ENCODE measurements around the gene DNAJC6.

Gene DNAJC6

DNA sequence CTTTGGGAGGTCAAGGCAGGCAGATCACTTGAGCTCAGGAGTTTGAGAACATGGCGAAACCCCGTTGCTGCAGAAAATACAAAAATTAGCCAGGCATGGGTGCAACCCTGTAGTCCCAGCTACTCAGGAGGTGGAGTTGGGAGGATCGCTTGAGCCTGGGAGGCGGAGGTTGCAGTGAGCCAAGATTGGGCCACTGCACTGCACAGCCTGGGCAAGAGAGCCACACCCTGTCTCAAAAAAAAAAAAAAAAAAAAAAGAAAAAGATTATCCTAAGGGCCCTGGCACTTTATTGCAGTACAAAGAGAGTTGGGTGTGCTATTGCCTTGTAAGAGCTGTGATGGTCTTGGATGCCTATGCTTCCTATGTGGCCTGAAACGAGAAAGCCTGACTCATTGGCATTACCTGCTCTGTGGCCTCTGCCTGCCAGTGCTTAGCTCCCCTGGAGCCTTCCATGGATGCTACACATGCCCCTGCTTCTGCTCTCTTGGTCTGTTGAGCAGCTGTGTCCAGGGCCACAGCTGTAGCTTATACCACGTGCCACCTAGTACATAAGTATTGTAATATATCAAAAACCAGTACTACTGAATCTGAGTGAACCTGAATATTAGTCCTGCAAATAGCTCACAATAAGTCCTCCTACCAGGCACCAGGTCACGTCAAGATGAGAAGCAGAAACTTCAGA is 45.8 kb downstream of the DNAJC6 start:
- no peak for TF ChIP-seq ZFX (IDR thresholded peaks at IDR 0.05; ENCODE audit: borderline replicate concordance)
- TF ChIP-seq, protein P1, sequence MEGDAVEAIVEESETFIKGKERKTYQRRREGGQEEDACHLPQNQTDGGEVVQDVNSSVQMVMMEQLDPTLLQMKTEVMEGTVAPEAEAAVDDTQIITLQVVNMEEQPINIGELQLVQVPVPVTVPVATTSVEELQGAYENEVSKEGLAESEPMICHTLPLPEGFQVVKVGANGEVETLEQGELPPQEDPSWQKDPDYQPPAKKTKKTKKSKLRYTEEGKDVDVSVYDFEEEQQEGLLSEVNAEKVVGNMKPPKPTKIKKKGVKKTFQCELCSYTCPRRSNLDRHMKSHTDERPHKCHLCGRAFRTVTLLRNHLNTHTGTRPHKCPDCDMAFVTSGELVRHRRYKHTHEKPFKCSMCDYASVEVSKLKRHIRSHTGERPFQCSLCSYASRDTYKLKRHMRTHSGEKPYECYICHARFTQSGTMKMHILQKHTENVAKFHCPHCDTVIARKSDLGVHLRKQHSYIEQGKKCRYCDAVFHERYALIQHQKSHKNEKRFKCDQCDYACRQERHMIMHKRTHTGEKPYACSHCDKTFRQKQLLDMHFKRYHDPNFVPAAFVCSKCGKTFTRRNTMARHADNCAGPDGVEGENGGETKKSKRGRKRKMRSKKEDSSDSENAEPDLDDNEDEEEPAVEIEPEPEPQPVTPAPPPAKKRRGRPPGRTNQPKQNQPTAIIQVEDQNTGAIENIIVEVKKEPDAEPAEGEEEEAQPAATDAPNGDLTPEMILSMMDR (IDR thresholded peaks at IDR 0.05): no peak
- no peak overlapping the region for H3K27ac ChIP-seq

DNA sequence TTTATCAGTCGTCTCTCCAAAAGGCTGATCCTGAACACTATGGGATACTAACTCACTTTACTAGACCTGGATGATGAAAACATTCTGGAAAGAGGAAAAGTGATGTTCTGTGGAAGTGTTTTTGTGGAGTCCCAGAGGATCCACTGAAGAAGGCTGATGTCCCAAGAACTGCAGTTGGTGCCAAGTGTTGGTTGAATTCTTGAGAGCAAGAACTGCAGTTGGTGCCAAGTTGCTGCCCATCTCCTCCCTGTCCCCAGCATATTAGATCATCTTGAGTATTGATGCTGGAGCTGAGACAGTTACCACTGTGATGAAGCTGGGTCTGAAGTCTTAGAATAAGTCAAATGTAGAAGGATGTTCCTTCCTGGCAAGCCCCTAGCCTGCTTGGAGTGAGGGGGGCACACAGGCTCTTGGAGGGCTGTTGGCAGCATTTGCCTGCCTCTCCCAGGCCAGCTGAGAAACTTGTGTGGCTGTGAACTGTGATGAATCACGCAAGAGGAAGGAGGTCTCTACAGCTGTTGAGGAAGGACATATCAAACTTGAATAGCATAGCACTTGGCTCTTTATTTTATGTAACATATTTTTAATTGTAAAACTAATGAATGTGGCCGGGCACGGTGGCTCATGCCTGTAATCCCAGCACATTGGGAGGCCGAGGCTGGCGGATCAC is 48.1 kb downstream of the DNAJC6 start:
- no peak for TF ChIP-seq ZFX (IDR thresholded peaks at IDR 0.05; ENCODE audit: borderline replicate concordance)
- TF ChIP-seq, protein P1 (IDR thresholded peaks at IDR 0.05): no peak
- no peak overlapping the region for H3K27ac ChIP-seq

DNA sequence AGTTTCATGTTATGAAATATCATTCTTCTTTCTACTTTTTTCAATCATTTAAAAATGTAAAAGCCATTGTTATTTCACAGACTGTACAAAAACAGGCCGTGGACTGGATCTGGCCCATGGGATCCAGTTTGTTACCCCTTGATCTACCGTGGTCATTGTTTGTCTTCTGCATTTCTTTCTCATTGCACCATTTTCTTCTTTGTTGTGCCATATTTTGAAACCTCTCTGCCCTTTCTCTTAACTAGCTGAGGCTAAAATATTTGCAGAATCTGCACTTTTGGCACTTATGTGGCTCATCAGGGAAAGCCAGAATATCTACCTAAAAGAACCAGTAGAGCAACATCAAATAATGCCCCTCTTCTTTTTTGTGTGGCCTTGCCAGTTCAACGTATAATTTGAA is 50.5 kb downstream of the DNAJC6 start:
- TF ChIP-seq ZFX (IDR thresholded peaks at IDR 0.05; ENCODE audit: borderline replicate concordance): no peak
- TF ChIP-seq, protein P1 (IDR thresholded peaks at IDR 0.05): no peak

DNA sequence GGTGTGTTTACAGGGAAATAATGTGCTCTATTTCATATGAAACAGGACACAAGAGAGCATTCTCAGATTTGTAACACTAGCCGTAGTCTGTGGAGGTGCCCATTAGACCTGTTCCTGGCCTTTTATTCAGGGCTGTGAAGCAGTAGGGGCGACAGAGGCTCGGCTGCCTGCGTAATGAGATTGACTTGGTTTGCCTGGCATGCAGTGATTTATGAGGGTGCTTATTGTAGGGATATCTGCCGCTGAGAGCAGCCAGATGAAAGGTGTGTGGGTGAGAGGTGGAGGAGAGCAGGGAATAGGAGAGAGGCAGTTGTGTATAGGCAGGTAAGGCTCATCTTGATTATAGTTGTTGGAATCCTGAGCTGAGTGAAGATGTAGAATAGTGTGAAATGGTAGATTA is 51.3 kb downstream of the DNAJC6 start:
- TF ChIP-seq, protein P1 (IDR thresholded peaks at IDR 0.05): no peak
- no peak for TF ChIP-seq ZFX (IDR thresholded peaks at IDR 0.05; ENCODE audit: borderline replicate concordance)
- no peak overlapping the region for H3K27ac ChIP-seq

More for the DNA sequence above, 50.5 kb downstream of the DNAJC6 start:
- no peak overlapping the region for H3K27ac ChIP-seq

DNA sequence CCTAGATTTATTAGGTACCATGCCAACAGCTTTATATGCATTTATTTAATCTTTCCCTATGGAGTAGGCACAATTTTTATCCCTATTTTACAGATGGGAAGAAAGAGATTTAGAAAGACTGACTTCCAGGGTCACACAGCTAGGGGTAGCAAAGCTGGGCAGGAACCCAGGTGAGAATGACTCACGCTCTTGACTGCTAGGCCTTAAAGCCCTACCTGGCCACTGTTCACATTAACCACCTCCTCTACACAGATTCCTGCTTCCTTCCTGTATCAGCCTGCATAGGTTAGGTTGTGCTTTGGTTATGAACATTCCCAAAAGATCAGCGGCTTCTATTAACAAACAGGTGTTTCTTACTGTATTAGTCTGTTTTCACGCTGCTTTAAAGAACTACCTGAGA is 53.2 kb downstream of the DNAJC6 start:
- TF ChIP-seq, protein P1 (IDR thresholded peaks at IDR 0.05): no peak
- TF ChIP-seq ZFX (IDR thresholded peaks at IDR 0.05; ENCODE audit: borderline replicate concordance): no peak
- H3K27ac ChIP-seq: no peak overlapping the region

DNA sequence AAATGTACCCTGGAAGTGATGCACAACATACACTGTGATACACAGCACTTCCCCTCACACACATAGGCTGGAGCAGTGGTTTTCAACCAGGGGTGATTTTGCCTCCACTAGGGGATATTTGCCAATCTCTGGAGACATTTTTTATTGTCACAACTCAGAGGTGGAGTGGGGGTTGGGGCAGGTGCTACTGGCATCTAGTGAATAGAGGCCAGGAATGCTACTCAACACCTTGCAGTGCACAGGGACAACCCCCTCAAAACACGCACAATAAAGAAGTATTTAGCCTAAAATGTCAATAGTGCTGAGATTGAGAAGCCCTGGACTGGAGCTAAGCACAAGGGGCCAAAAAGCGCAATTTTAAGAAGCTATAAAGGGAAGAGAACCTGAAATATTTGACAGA is 54.1 kb downstream of the DNAJC6 start:
- TF ChIP-seq, protein P1 (IDR thresholded peaks at IDR 0.05): no peak
- no peak for TF ChIP-seq ZFX (IDR thresholded peaks at IDR 0.05; ENCODE audit: borderline replicate concordance)
- no peak overlapping the region for H3K27ac ChIP-seq

DNA sequence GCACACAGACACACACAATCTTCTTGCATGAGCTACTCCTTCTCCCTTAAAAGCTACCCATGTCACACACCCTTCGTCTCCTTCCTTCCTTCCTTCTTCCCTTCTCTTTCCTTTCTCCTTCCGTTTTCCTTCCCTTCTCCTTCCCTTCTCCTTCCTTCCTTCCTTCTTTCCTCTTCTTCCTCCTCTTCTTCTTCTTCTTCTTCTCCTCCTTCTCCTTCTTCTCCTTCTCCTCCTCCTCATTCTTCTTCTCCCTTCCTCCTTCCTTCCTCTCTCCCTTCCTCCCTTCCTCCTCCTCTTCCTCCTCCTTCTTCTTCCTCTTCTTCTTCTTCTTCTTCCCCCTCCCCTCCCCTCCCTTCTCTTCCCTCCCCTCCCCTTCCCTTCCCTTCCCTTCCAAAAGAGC is 59.1 kb downstream of the DNAJC6 start:
- no peak overlapping the region for H3K27ac ChIP-seq
- TF ChIP-seq ZFX (IDR thresholded peaks at IDR 0.05; ENCODE audit: borderline replicate concordance): no peak
- TF ChIP-seq, protein P1 (IDR thresholded peaks at IDR 0.05): no peak

Data from 22Rv1 (cell line).